Glutamatergic neuron (in vitro differentiated cells): ENCODE results near the gene PPP1R1B. TPM values are rescaled to one million over a fixed set of nuclear protein-coding genes. Genes with fewer than 3 reads are reported as not detected.

Source experiments
- DNase-seq: peaks from one replicate; pipeline ENCODE4 v3.0.0; 2022
- H3K27ac Mint-ChIP-seq: one replicate; pipeline ENCODE4 v1.8.0; 2020; ENCODE audit warnings: mild to moderate bottlenecking, mixed read lengths, inconsistent platforms; ENCODE audit not compliant: unreplicated experiment
- H3K27me3 Mint-ChIP-seq: one replicate; pipeline ENCODE4 v1.8.0; 2020; ENCODE audit warnings: mild to moderate bottlenecking, moderate library complexity, mixed read lengths, inconsistent platforms; ENCODE audit not compliant: unreplicated experiment
- H3K36me3 Mint-ChIP-seq: one replicate; pipeline ENCODE4 v1.8.0; 2020; ENCODE audit warnings: mild to moderate bottlenecking, mixed read lengths, inconsistent platforms; ENCODE audit not compliant: unreplicated experiment
- H3K4me1 Mint-ChIP-seq: one replicate; pipeline ENCODE4 v1.8.0; 2020; ENCODE audit warnings: mild to moderate bottlenecking, low read depth, mixed read lengths, inconsistent platforms; ENCODE audit not compliant: unreplicated experiment
- H3K4me3 Mint-ChIP-seq: one replicate; pipeline ENCODE4 v1.8.0; 2020; ENCODE audit warnings: mild to moderate bottlenecking, mixed read lengths, inconsistent platforms; ENCODE audit not compliant: unreplicated experiment
- H3K9me3 Mint-ChIP-seq: one replicate; pipeline ENCODE4 v1.8.0; 2020; ENCODE audit warnings: mild to moderate bottlenecking, moderate library complexity, mixed read lengths, inconsistent platforms; ENCODE audit not compliant: unreplicated experiment
- CTCF ChIP-seq: fragments of 200-600 bp; sonication (generic); IDR thresholded peaks from one replicate; pipeline ENCODE4 v1.5.0; 2021; ENCODE audit not compliant: partially characterized antibody, unreplicated experiment
- total RNA-seq: library from RNA; stranded (reverse); fragmentation: NEBNext Ultra II Directional; extraction: Animal tissue kit (Norgen Biotek cat#: 25700); gene quantifications from one replicate; pipeline ENCODE4 v1.2.1, GENCODE V29; 2021; ENCODE audit not compliant: unreplicated experiment

Gene PPP1R1B
- total RNA-seq, 1 donor from 2014 or later: not detected

GRCh38 chr17:39674179-39674578 is 47.4 kb downstream of the PPP1R1B start:
- Mint-ChIP-seq H3K9me3 (no peaks in the 10 kb centered on the region), H3K4me1 (no peaks in the 10 kb centered on the region), H3K27me3 (peaks cover 5% of the 10 kb centered on the region), H3K36me3 (no peaks in the 10 kb centered on the region), H3K4me3 (no peak overlapping the region), H3K27ac (no peak overlapping the region)
- TF ChIP-seq CTCF: no peak
- no peak for DNase-seq

- peaks cover 3% of the 10 kb centered on the region for H3K27me3 Mint-ChIP-seq
- H3K4me1 Mint-ChIP-seq: no peaks in the 10 kb centered on the region
- H3K36me3 Mint-ChIP-seq: no peaks in the 10 kb centered on the region
- no peaks in the 10 kb centered on the region for H3K9me3 Mint-ChIP-seq
- no peak overlapping the region for H3K4me3 Mint-ChIP-seq
- DNase-seq: no peak
- H3K27ac Mint-ChIP-seq: no peak overlapping the region
- no peak for TF ChIP-seq CTCF
Observed at GRCh38 chr17:39674702-39675389, 48.1 kb downstream of the PPP1R1B start.

GRCh38 chr17:39675390-39676082 is 48.8 kb downstream of the PPP1R1B start:
- H3K27me3 Mint-ChIP-seq: peaks cover 3% of the 10 kb centered on the region
- no peak for DNase-seq
- no peak for TF ChIP-seq CTCF
- no peak overlapping the region for H3K27ac Mint-ChIP-seq
- no peak overlapping the region for H3K4me3 Mint-ChIP-seq
- no peaks in the 10 kb centered on the region for H3K36me3 Mint-ChIP-seq
- no peaks in the 10 kb centered on the region for H3K4me1 Mint-ChIP-seq
- no peaks in the 10 kb centered on the region for H3K9me3 Mint-ChIP-seq

GRCh38 chr17:39676198-39676819 is 49.6 kb downstream of the PPP1R1B start:
- H3K4me3 Mint-ChIP-seq: no peak overlapping the region
- no peaks in the 10 kb centered on the region for H3K4me1 Mint-ChIP-seq
- peaks cover 1% of the 10 kb centered on the region for H3K27me3 Mint-ChIP-seq
- no peaks in the 10 kb centered on the region for H3K36me3 Mint-ChIP-seq
- H3K27ac Mint-ChIP-seq: no peak overlapping the region
- no peaks in the 10 kb centered on the region for H3K9me3 Mint-ChIP-seq
- no peak for TF ChIP-seq CTCF
- DNase-seq: no peak

GRCh38 chr17:39677072-39677471 is 50.3 kb downstream of the PPP1R1B start:
- Mint-ChIP-seq H3K27me3 (peaks cover 1% of the 10 kb centered on the region), H3K9me3 (no peaks in the 10 kb centered on the region), H3K27ac (no peak overlapping the region), H3K4me3 (no peak overlapping the region), H3K36me3 (no peaks in the 10 kb centered on the region), H3K4me1 (no peaks in the 10 kb centered on the region)
- no peak for DNase-seq
- no peak for TF ChIP-seq CTCF
